ENCODE data around the gene TBL1XR1. TPM values are rescaled to one million over a fixed set of nuclear protein-coding genes. Genes with fewer than 3 reads are reported as not detected.
A peak's percentile ranks its signal among the peaks of the same experiment; 100 is the strongest.

TBL1XR1 gene
- total RNA-seq, 4 donors from 2014 or later = 56.0 to 90.8 (median 75.6) TPM

DNA sequence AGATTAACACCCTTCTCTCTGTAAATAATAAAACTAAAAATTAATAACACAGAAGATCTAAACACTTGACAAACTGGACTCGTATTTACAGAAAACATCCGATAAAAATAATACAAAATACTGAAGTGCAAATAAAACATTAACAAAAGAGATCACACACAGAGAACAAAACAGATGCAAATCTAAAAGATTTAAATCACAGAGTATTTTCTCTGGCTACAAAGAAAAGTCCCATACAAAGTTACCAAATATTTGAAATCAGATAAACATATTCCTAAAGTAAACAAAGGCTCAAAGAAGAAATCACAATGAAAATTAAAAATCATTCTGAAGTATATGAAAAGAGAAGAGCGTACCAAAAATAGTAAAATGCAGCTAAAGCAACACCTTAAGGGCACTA is 42.5 kb downstream of the TBL1XR1 start:
- Histone ChIP-seq H3K36me3 (no peaks in the 10 kb centered on the region), H3K27ac (no peak overlapping the region), H3K9me3 (no peaks in the 10 kb centered on the region), H3K4me3 (no peak overlapping the region), H3K4me1 (peaks cover 21% of the 10 kb centered on the region), H3K27me3 (no peaks in the 10 kb centered on the region)
- no peak for TF ChIP-seq POLR2A (IDR thresholded peaks at IDR 0.05)
- no peak for DNase-seq (ENCODE audit: low spot score in 2 of 2)
- 88% methylated on average over 3 of the region's 3 CpGs for WGBS

DNA sequence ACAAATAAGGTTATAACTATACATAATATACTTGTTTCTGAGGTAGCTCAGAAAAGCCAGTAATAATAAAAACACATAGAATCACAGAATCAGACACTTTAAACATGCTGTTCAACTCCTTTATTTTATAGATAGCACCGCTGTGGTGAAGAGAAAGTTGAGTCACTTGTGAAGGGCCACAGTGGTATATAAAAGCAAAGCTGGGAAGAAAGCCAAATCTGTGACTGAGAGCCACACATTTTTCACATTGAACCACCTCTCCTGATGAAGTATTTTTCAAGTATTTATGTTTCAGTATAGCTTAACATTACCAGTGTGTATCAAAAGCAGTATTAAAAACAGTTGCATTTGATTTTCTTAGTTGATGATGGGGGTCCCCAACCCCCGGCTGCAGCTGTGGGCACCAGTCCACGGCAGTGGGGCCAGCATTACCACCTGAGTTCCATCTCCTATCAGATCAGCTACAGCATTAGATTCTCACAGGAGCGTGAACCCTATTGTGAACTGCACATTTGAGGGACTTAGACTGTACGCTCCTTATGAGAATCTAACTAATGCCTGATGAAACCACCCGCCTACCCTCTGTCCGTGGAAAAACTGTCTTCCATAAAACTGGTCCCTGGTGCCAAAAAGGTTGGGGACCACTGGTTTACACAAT is 46.2 kb downstream of the TBL1XR1 start:
- WGBS = 65% methylated on average over 7 of the region's 7 CpGs
- H3K4me1 ChIP-seq = peaks cover 46% of the 10 kb centered on the region
- DNase-seq (ENCODE audit: low spot score in 2 of 2) = no peak

GRCh38 chr3:177150218-177150916 is 46.9 kb downstream of the TBL1XR1 start:
- H3K4me3 ChIP-seq = peak overlapping the region; percentile 11
- H3K27ac ChIP-seq = peak overlapping the region; percentile 52
- H3K36me3 ChIP-seq = no peaks in the 10 kb centered on the region
- H3K4me1 ChIP-seq = peaks cover 53% of the 10 kb centered on the region
- DNase-seq (ENCODE audit: low spot score in 2 of 2) = no peak
- no peak for TF ChIP-seq EP300 (IDR thresholded peaks at IDR 0.05)
- no peak for TF ChIP-seq CTCF (IDR thresholded peaks at IDR 0.05)
- 39% methylated on average over 3 of the region's 3 CpGs for WGBS
- no peaks in the 10 kb centered on the region for H3K9me3 ChIP-seq
- H3K27me3 ChIP-seq = no peaks in the 10 kb centered on the region

More for the DNA sequence above, 46.2 kb downstream of the TBL1XR1 start:
- Histone ChIP-seq H3K4me3 (no peak overlapping the region), H3K36me3 (no peaks in the 10 kb centered on the region), H3K9me3 (no peaks in the 10 kb centered on the region), H3K27ac (peak overlapping the region; percentile 52), H3K27me3 (no peaks in the 10 kb centered on the region)
- TF ChIP-seq CTCF (IDR thresholded peaks at IDR 0.05) = no peak
- no peak for TF ChIP-seq POLR2AphosphoS5 (IDR thresholded peaks at IDR 0.05)
- TF ChIP-seq EP300 (IDR thresholded peaks at IDR 0.05) = no peak
- TF ChIP-seq POLR2A (IDR thresholded peaks at IDR 0.05) = no peak

DNA sequence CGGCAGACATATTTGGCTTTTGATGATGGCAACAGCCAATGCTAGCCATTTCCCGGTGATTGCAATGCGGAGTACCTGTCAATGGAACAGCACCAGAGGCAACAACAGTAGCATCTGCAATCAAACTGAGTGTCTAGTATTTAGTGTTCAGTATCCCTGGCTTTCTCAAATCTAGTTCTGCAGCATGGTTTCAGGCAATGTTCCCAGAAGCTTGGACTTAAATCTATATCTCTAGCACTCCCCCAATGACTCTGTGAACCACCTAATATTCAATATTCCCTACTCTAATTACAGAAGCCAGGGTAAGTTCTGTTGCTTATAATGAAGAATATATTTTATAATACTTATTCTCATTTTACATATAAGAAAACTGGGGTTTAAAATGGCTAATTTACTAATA is 48.2 kb downstream of the TBL1XR1 start:
- no peak overlapping the region for H3K27ac ChIP-seq
- TF ChIP-seq CTCF (IDR thresholded peaks at IDR 0.05) = no peak
- TF ChIP-seq EP300 (IDR thresholded peaks at IDR 0.05) = no peak
- no peak for TF ChIP-seq POLR2A (IDR thresholded peaks at IDR 0.05)
- no peak for TF ChIP-seq POLR2AphosphoS5 (IDR thresholded peaks at IDR 0.05)
- 84% methylated on average over 3 of the region's 3 CpGs for WGBS
- no peaks in the 10 kb centered on the region for H3K27me3 ChIP-seq
- H3K36me3 ChIP-seq = no peaks in the 10 kb centered on the region
- no peak for DNase-seq (ENCODE audit: low spot score in 2 of 2)
- no peaks in the 10 kb centered on the region for H3K9me3 ChIP-seq
- H3K4me1 ChIP-seq = peaks cover 62% of the 10 kb centered on the region
- no peak overlapping the region for H3K4me3 ChIP-seq

- Histone ChIP-seq H3K36me3 (no peaks in the 10 kb centered on the region), H3K27ac (no peak overlapping the region), H3K4me1 (peaks cover 62% of the 10 kb centered on the region), H3K27me3 (no peaks in the 10 kb centered on the region), H3K4me3 (no peak overlapping the region), H3K9me3 (no peaks in the 10 kb centered on the region)
- WGBS = 93% methylated on average over 1 of the region's 1 CpG
- no peak for DNase-seq (ENCODE audit: low spot score in 2 of 2)
- TF ChIP-seq POLR2AphosphoS5 (IDR thresholded peaks at IDR 0.05) = no peak
- TF ChIP-seq CTCF (IDR thresholded peaks at IDR 0.05) = no peak
- no peak for TF ChIP-seq EP300 (IDR thresholded peaks at IDR 0.05)
- TF ChIP-seq POLR2A (IDR thresholded peaks at IDR 0.05) = no peak
These were observed 49.5 kb downstream of the TBL1XR1 start for GRCh38 chr3:177147790-177148189.
